ENCODE data around the gene LIMCH1.
"Not testable (repeated sequence)": the region's sequence is repeated elsewhere in the genome, so short reads cannot be mapped to it uniquely, and the experiment has no call there.

Gene LIMCH1

GRCh38 chr4:41538017-41538733 is at the start of gene LIMCH1:
TSS of gene LIMCH1 (plus strand) at chr4:41538157. CDS start at chr4:41605996, 67,839 bp downstream.
- H3K4me1 Mint-ChIP-seq: peaks cover 61% of the 10 kb centered on the region
- no peak for TF ChIP-seq CTCF (IDR thresholded peaks at IDR 0.05)
- no peaks in the 10 kb centered on the region for H3K36me3 Mint-ChIP-seq (ENCODE audit: low read depth)
- no peaks in the 10 kb centered on the region for H3K9me3 Mint-ChIP-seq
- no peak within 1 kb of the TSS for H3K27ac Mint-ChIP-seq
- peak; percentile 7 for DNase-seq
- no peak within 1 kb of the TSS for H3K4me3 Mint-ChIP-seq
- no peaks in the 10 kb centered on the region for H3K27me3 Mint-ChIP-seq (ENCODE audit: low read depth, poor library complexity)

- not testable (repeated sequence) for H3K27ac Mint-ChIP-seq; DNase-seq; H3K4me3 Mint-ChIP-seq; H3K4me1 Mint-ChIP-seq; H3K27me3 Mint-ChIP-seq (ENCODE audit: low read depth, poor library complexity)
- Mint-ChIP-seq H3K9me3 (peaks cover 29% of the 10 kb centered on the region), H3K36me3 (ENCODE audit: low read depth) (peaks cover 24% of the 10 kb centered on the region)
Measured at GRCh38 chr4:41491081-41491576, 46.8 kb upstream of the LIMCH1 start.

GRCh38 chr4:41496977-41497376 is 41.0 kb upstream of the LIMCH1 start:
- Mint-ChIP-seq H3K27ac (no peak overlapping the region), H3K4me1 (peaks cover 10% of the 10 kb centered on the region), H3K36me3 (ENCODE audit: low read depth) (peaks cover 28% of the 10 kb centered on the region), H3K27me3 (ENCODE audit: low read depth, poor library complexity) (no peaks in the 10 kb centered on the region), H3K9me3 (peaks cover 14% of the 10 kb centered on the region), H3K4me3 (no peak overlapping the region)
- no peak for DNase-seq
- no peak for TF ChIP-seq CTCF (IDR thresholded peaks at IDR 0.05)

GRCh38 chr4:41498177-41498576 is 39.8 kb upstream of the LIMCH1 start:
- TF ChIP-seq CTCF (IDR thresholded peaks at IDR 0.05): no peak

GRCh38 chr4:41504167-41504818 is 33.7 kb upstream of the LIMCH1 start:
- no peaks in the 10 kb centered on the region for H3K4me1 Mint-ChIP-seq
- TF ChIP-seq CTCF (IDR thresholded peaks at IDR 0.05): no peak
- no peak overlapping the region for H3K4me3 Mint-ChIP-seq
- no peaks in the 10 kb centered on the region for H3K9me3 Mint-ChIP-seq
- peaks cover 41% of the 10 kb centered on the region for H3K36me3 Mint-ChIP-seq (ENCODE audit: low read depth)
- H3K27ac Mint-ChIP-seq: no peak overlapping the region
- H3K27me3 Mint-ChIP-seq (ENCODE audit: low read depth, poor library complexity): peaks cover 7% of the 10 kb centered on the region
- no peak for DNase-seq

More at GRCh38 chr4:41498177-41498576, 39.8 kb upstream of the LIMCH1 start:
- no peaks in the 10 kb centered on the region for H3K27me3 Mint-ChIP-seq (ENCODE audit: low read depth, poor library complexity)
- H3K4me1 Mint-ChIP-seq: peaks cover 10% of the 10 kb centered on the region
- no peak overlapping the region for H3K4me3 Mint-ChIP-seq
- H3K27ac Mint-ChIP-seq: peak overlapping the region; percentile 59
- H3K36me3 Mint-ChIP-seq (ENCODE audit: low read depth): peaks cover 28% of the 10 kb centered on the region
- peaks cover 2% of the 10 kb centered on the region for H3K9me3 Mint-ChIP-seq
- DNase-seq: no peak

GRCh38 chr4:41505161-41505661 is 32.7 kb upstream of the LIMCH1 start:
- H3K27ac Mint-ChIP-seq: no peak overlapping the region
- H3K4me1 Mint-ChIP-seq: no peaks in the 10 kb centered on the region
- H3K4me3 Mint-ChIP-seq: no peak overlapping the region
- no peak for DNase-seq
- no peak for TF ChIP-seq CTCF (IDR thresholded peaks at IDR 0.05)
- H3K27me3 Mint-ChIP-seq (ENCODE audit: low read depth, poor library complexity): peaks cover 7% of the 10 kb centered on the region
- H3K36me3 Mint-ChIP-seq (ENCODE audit: low read depth): peaks cover 41% of the 10 kb centered on the region
- H3K9me3 Mint-ChIP-seq: no peaks in the 10 kb centered on the region
